Testis (tissue), 3 donors: Measurements from ENCODE around the gene TRIM37. TPM values are rescaled to one million over a fixed set of nuclear protein-coding genes. Genes with fewer than 3 reads are reported as not detected.
"Not testable (repeated sequence)": the region's sequence is repeated elsewhere in the genome, so short reads cannot be mapped to it uniquely, and the experiment has no call there.

ENCODE experiments used
- DNase-seq: peaks from one replicate; pipeline ENCODE4 v3.0.0-alpha.2; 2019
- H3K27ac ChIP-seq, 2 donors: fragments of 200-600 bp; sonication (generic); one replicate each; pipeline ENCODE4 v1.5.1; 2019
- H3K27me3 ChIP-seq: fragments of 200-600 bp; sonication (generic); one replicate; pipeline ENCODE4 v1.5.1; 2019
- H3K36me3 ChIP-seq: fragments of 200-600 bp; sonication (generic); one replicate; pipeline ENCODE4 v1.5.1; 2017; ENCODE audit warnings: low read depth; ENCODE audit errors: missing control alignments
- H3K4me1 ChIP-seq: fragments of 200-600 bp; sonication (generic); one replicate; pipeline ENCODE4 v1.5.1; 2019
- H3K4me3 ChIP-seq, 2 donors: fragments of 200-600 bp; sonication (generic); one replicate each; pipeline ENCODE4 v1.5.1; 2017 to 2019
- H3K9me3 ChIP-seq: fragments of 200-600 bp; sonication (generic); one replicate; pipeline ENCODE4 v1.5.1; 2017
- CTCF ChIP-seq, 3 experiments: fragments of 450-650 bp in 2 of 3; fragments of 200-600 bp in 1 of 3; sonication (generic) in 1 of 3; IDR thresholded peaks; one replicate each; pipeline ENCODE4 v1.5.1; 2016 to 2019; ENCODE audit warnings: antibody characterized with exemption in 3 of 3, mild to moderate bottlenecking in 2 of 3, moderate library complexity in 1 of 3
- POLR2A ChIP-seq: fragments of 450-650 bp; IDR thresholded peaks from one replicate; pipeline ENCODE4 v1.6.1; 2017; ENCODE audit warnings: antibody characterized with exemption, mild to moderate bottlenecking, moderate library complexity
- WGBS, 2 donors: methylation state at CpG; one replicate each; pipeline ENCODE4 v1.1.5; 2018; 5-methylcytosine and 5-hydroxymethylcytosine counted together
- intact Hi-C: fragments of 100-400 bp; cut with DNase I; formaldehyde crosslinking; loops from one replicate; pipeline ENCODE4 v1.15.1; 2023; ENCODE audit warnings: low total_unique reads
- polyA plus RNA-seq: library from polyadenylated mRNA; stranded (reverse); fragments of 350-450 nt; fragmentation: Illumina TruSeq; extraction: RNeasy Lipid Tissue Mini Kit (QIAGEN cat#74804); gene quantifications from one replicate; pipeline ENCODE4 v1.2.3, GENCODE V29; 2014; ENCODE audit warnings: low read depth, low replicate concordance; ENCODE audit not compliant: insufficient read depth
- total RNA-seq, 2 donors: library from RNA; depleted of rRNA; stranded (reverse); fragments of >200 nt; gene quantifications; one replicate each; pipeline ENCODE4 v1.2.3, GENCODE V29; 2016

The TRIM37 gene
- total and polyA plus RNA-seq, 3 donors from 2014 or later: 98.5 to 149 (median 119) TPM

GRCh38 chr17:59093145-59093701, 13.5 kb downstream of the TRIM37 start:
- no peak for TF ChIP-seq POLR2A
- no peak for TF ChIP-seq CTCF (IDR thresholded peaks at IDR 0.05)
- no peaks in the 10 kb centered on the region for H3K9me3 ChIP-seq
- 27 to 34% methylated on average over 4 of the region's 4 CpGs for WGBS, 2 donors
- intact Hi-C loops: no loop called here
- no peaks in the 10 kb centered on the region for H3K27me3 ChIP-seq
- peak overlapping the region in 1 of 2 donors; percentile 36 for H3K27ac ChIP-seq
- no peak for DNase-seq
- H3K4me1 ChIP-seq: peaks cover 14% of the 10 kb centered on the region
- no peaks in the 10 kb centered on the region for H3K36me3 ChIP-seq
- no peak overlapping the region for H3K4me3 ChIP-seq

GRCh38 chr17:59090593-59090992, 16.1 kb downstream of the TRIM37 start:
- WGBS, 2 donors: 90 to 93% methylated on average over 12 of the region's 12 CpGs
- H3K9me3 ChIP-seq, DNase-seq, intact Hi-C loops, H3K27me3 ChIP-seq, H3K36me3 ChIP-seq, H3K4me3 ChIP-seq, H3K27ac ChIP-seq: not testable (repeated sequence)
- H3K4me1 ChIP-seq: peaks cover 14% of the 10 kb centered on the region

- DNase-seq: no peak
- no peak for TF ChIP-seq CTCF (IDR thresholded peaks at IDR 0.05)
- TF ChIP-seq POLR2A: no peak
- intact Hi-C loops: no loop called here
- Histone ChIP-seq H3K27ac (no peak overlapping the region), H3K4me1 (no peaks in the 10 kb centered on the region), H3K27me3 (no peaks in the 10 kb centered on the region), H3K9me3 (no peaks in the 10 kb centered on the region), H3K36me3 (no peaks in the 10 kb centered on the region), H3K4me3 (no peak overlapping the region)
- 96 to 97% methylated on average over 4 of the region's 4 CpGs for WGBS, 2 donors
These were observed 22.5 kb downstream of the TRIM37 start for GRCh38 chr17:59084154-59084553.

GRCh38 chr17:59074494-59074893, 32.2 kb downstream of the TRIM37 start:
- H3K27ac ChIP-seq: no peak overlapping the region
- H3K9me3 ChIP-seq: no peaks in the 10 kb centered on the region
- H3K27me3 ChIP-seq: no peaks in the 10 kb centered on the region
- intact Hi-C loops: no loop called here
- H3K36me3 ChIP-seq: no peaks in the 10 kb centered on the region
- no peaks in the 10 kb centered on the region for H3K4me1 ChIP-seq
- no peak for DNase-seq
- TF ChIP-seq POLR2A (no peak), CTCF (IDR thresholded peaks at IDR 0.05) (no peak)
- no peak overlapping the region for H3K4me3 ChIP-seq

GRCh38 chr17:59073972-59074371, 32.7 kb downstream of the TRIM37 start:
- Histone ChIP-seq H3K27me3 (no peaks in the 10 kb centered on the region), H3K9me3 (no peaks in the 10 kb centered on the region), H3K27ac (no peak overlapping the region), H3K4me3 (no peak overlapping the region), H3K36me3 (no peaks in the 10 kb centered on the region), H3K4me1 (no peaks in the 10 kb centered on the region)
- no peak for DNase-seq
- no peak for TF ChIP-seq CTCF (IDR thresholded peaks at IDR 0.05)
- TF ChIP-seq POLR2A: no peak
- intact Hi-C loops: no loop called here
- WGBS, 2 donors: 89 to 98% methylated on average over 1 of the region's 1 CpG
